ENCODE measurements around the gene MELTF. TPM values are rescaled to one million over a fixed set of nuclear protein-coding genes. Genes with fewer than 3 reads are reported as not detected.
"Not testable (repeated sequence)": the region's sequence is repeated elsewhere in the genome, so short reads cannot be mapped to it uniquely, and the experiment has no call there.

MELTF gene
- total and polyA plus RNA-seq, 7 experiments from 2014 or later: 0.09 to 7.6 (median 1.8) TPM; not detected in 1

GRCh38 chr3:197034778-197035177 lies 5.2 kb upstream of the MELTF start:
- DNase-seq, H3K4me3 Mint-ChIP-seq: not testable (repeated sequence)
- H3K27ac Mint-ChIP-seq: peak overlapping the region in 3 of 9 donors; percentile 6 to 82 (median 57)

GRCh38 chr3:197033764-197034163 lies 4.1 kb upstream of the MELTF start:
- H3K27me3 Mint-ChIP-seq; H3K36me3 ChIP-seq (ENCODE audit: control insufficient read depth in 2 of 3, insufficient read depth in 3 of 3, low read length in 3 of 3); H3K4me1 ChIP-seq (ENCODE audit: control insufficient read depth in 2 of 2, insufficient read depth in 2 of 2, low read length in 2 of 2); POLR2A ChIA-PET; H3K27ac ChIP-seq (ENCODE audit: low read depth, low read length); H3K9me3 ChIP-seq (ENCODE audit: control insufficient read depth in 2 of 3, low read length in 3 of 3); H3K4me3 ChIP-seq (ENCODE audit: low read length); intact Hi-C loops (cut with micrococcal nuclease); DNase-seq; H3K36me3 Mint-ChIP-seq; ATAC-seq; H3K4me3 Mint-ChIP-seq; H3K27me3 ChIP-seq (ENCODE audit: control insufficient read depth in 2 of 2, insufficient read depth in 2 of 2, low read length in 2 of 2); H3K27ac Mint-ChIP-seq; CTCF ChIA-PET: not testable (repeated sequence)
- peaks cover 0 to 14% (median 0%) of the 10 kb centered on the region in 11 donors for H3K9me3 Mint-ChIP-seq
- peaks cover 0 to 16% (median 9%) of the 10 kb centered on the region in 7 donors for H3K4me1 Mint-ChIP-seq

More at GRCh38 chr3:197034778-197035177, 5.2 kb upstream of the MELTF start:
- H3K9me3 Mint-ChIP-seq: peaks cover 0 to 14% (median 0%) of the 10 kb centered on the region in 11 donors
- H3K27me3 Mint-ChIP-seq; H3K9me3 ChIP-seq (ENCODE audit: control insufficient read depth in 2 of 3, low read length in 3 of 3); H3K36me3 Mint-ChIP-seq; H3K27ac ChIP-seq (ENCODE audit: low read depth, low read length); CTCF ChIA-PET; ATAC-seq; H3K36me3 ChIP-seq (ENCODE audit: control insufficient read depth in 2 of 3, insufficient read depth in 3 of 3, low read length in 3 of 3); H3K27me3 ChIP-seq (ENCODE audit: control insufficient read depth in 2 of 2, insufficient read depth in 2 of 2, low read length in 2 of 2); H3K4me1 ChIP-seq (ENCODE audit: control insufficient read depth in 2 of 2, insufficient read depth in 2 of 2, low read length in 2 of 2); H3K4me3 ChIP-seq (ENCODE audit: low read length); intact Hi-C loops (cut with micrococcal nuclease); POLR2A ChIA-PET: not testable (repeated sequence)
- H3K4me1 Mint-ChIP-seq: peaks cover 0 to 12% (median 7%) of the 10 kb centered on the region in 7 donors

- intact Hi-C loops (cut with micrococcal nuclease): no loop called here
- Mint-ChIP-seq H3K27me3 (peaks cover 0 to 5% (median 0%) of the 10 kb centered on the region in 5 donors), H3K4me3 (peak overlapping the region in 5 of 10 donors; percentile 29 to 78 (median 54)), H3K9me3 (peaks cover 0 to 14% (median 0%) of the 10 kb centered on the region in 11 donors), H3K4me1 (peaks cover 3 to 18% (median 6%) of the 10 kb centered on the region in 7 donors), H3K27ac (peak overlapping the region in 1 of 9 donors; percentile 46), H3K36me3 (peaks cover 0 to 2% (median 0%) of the 10 kb centered on the region in 5 donors)
- Histone ChIP-seq H3K4me1 (ENCODE audit: control insufficient read depth in 2 of 2, insufficient read depth in 2 of 2, low read length in 2 of 2) (peaks cover 0 to 4% of the 10 kb centered on the region in 2 donors), H3K4me3 (ENCODE audit: low read length) (no peak overlapping the region), H3K27me3 (ENCODE audit: control insufficient read depth in 2 of 2, insufficient read depth in 2 of 2, low read length in 2 of 2) (peaks cover 0 to 3% of the 10 kb centered on the region in 2 donors), H3K9me3 (ENCODE audit: control insufficient read depth in 2 of 3, low read length in 3 of 3) (no peaks in the 10 kb centered on the region), H3K27ac (ENCODE audit: low read depth, low read length) (no peak overlapping the region), H3K36me3 (ENCODE audit: control insufficient read depth in 2 of 3, insufficient read depth in 3 of 3, low read length in 3 of 3) (no peaks in the 10 kb centered on the region)
- DNase-seq (no peak), ATAC-seq (peak; percentile 66)
- POLR2A ChIA-PET: interaction anchor here (1.2 kb wide), 1 partner anchor 28 kb away, joined by 4 read pairs; no protein-coding TSS in a partner anchor
- CTCF ChIA-PET: interaction anchor here (0.6 to 0.9 kb wide), 2 partner anchors 11 to 25 kb away, joined by 3 read pairs; no protein-coding TSS in a partner anchor
Measured at GRCh38 chr3:197031315-197032285, 2.0 kb upstream of the MELTF start.

- peaks cover 0 to 3% of the 10 kb centered on the region in 2 donors for H3K27me3 ChIP-seq (ENCODE audit: control insufficient read depth in 2 of 2, insufficient read depth in 2 of 2, low read length in 2 of 2)
- Mint-ChIP-seq H3K9me3 (peaks cover 0 to 14% (median 0%) of the 10 kb centered on the region in 11 donors), H3K4me3 (peak overlapping the region in 7 of 10 donors; percentile 12 to 78 (median 55)), H3K27ac (peak overlapping the region in 3 of 9 donors; percentile 42 to 46 (median 45)), H3K4me1 (peaks cover 0 to 19% (median 4%) of the 10 kb centered on the region in 7 donors), H3K36me3 (peaks cover 0 to 2% (median 0%) of the 10 kb centered on the region in 5 donors), H3K27me3 (peaks cover 0 to 5% (median 0%) of the 10 kb centered on the region in 5 donors)
- no peak overlapping the region for H3K27ac ChIP-seq (ENCODE audit: low read depth, low read length)
- H3K4me3 ChIP-seq (ENCODE audit: low read length): no peak overlapping the region
- no peak for DNase-seq
- H3K36me3 ChIP-seq (ENCODE audit: control insufficient read depth in 2 of 3, insufficient read depth in 3 of 3, low read length in 3 of 3): no peaks in the 10 kb centered on the region
- peaks cover 0 to 4% of the 10 kb centered on the region in 2 donors for H3K4me1 ChIP-seq (ENCODE audit: control insufficient read depth in 2 of 2, insufficient read depth in 2 of 2, low read length in 2 of 2)
- POLR2A ChIA-PET: interaction anchor here (1.2 kb wide), 1 partner anchor 27 kb away, joined by 4 read pairs; no protein-coding TSS in a partner anchor
- CTCF ChIA-PET: interaction anchor here (0.7 to 1.9 kb wide), 5 partner anchors 14 to 53 kb away, joined by 3 to 7 read pairs (median 5); no protein-coding TSS in a partner anchor
- no peak for ATAC-seq
- intact Hi-C loops (cut with micrococcal nuclease): no loop called here
- H3K9me3 ChIP-seq (ENCODE audit: control insufficient read depth in 2 of 3, low read length in 3 of 3): no peaks in the 10 kb centered on the region
Measured at GRCh38 chr3:197030379-197031314, 1.0 kb upstream of the MELTF start.

- peaks cover 0 to 3% of the 10 kb centered on the region in 2 donors for H3K27me3 ChIP-seq (ENCODE audit: control insufficient read depth in 2 of 2, insufficient read depth in 2 of 2, low read length in 2 of 2)
- intact Hi-C loops (cut with micrococcal nuclease): loop anchor here (1.0 to 2.0 kb wide), 3 partner anchors 26 to 50 kb away; no protein-coding TSS in a partner anchor
Measured at GRCh38 chr3:197028728-197029510, 698 bp downstream of the MELTF start.

More at GRCh38 chr3:197028728-197029510, 698 bp downstream of the MELTF start:
- Mint-ChIP-seq H3K27me3 (no peaks in the 10 kb centered on the region), H3K4me3 (peak overlapping the region; percentile 64 to 83 (median 78)), H3K4me1 (peaks cover 0 to 16% (median 0%) of the 10 kb centered on the region in 7 donors), H3K27ac (peak overlapping the region in 1 of 9 donors; percentile 76), H3K9me3 (peaks cover 0 to 6% (median 0%) of the 10 kb centered on the region in 11 donors), H3K36me3 (no peaks in the 10 kb centered on the region)
- Histone ChIP-seq H3K4me3 (ENCODE audit: low read length) (peak overlapping the region; percentile 51), H3K27ac (ENCODE audit: low read depth, low read length) (peak overlapping the region; percentile 24), H3K36me3 (ENCODE audit: control insufficient read depth in 2 of 3, insufficient read depth in 3 of 3, low read length in 3 of 3) (no peaks in the 10 kb centered on the region), H3K4me1 (ENCODE audit: control insufficient read depth in 2 of 2, insufficient read depth in 2 of 2, low read length in 2 of 2) (peaks cover 0 to 4% of the 10 kb centered on the region in 2 donors), H3K9me3 (ENCODE audit: control insufficient read depth in 2 of 3, low read length in 3 of 3) (no peaks in the 10 kb centered on the region)
- ATAC-seq: peak; percentile 3
- POLR2A ChIA-PET: no interaction called here
- CTCF ChIA-PET: interaction anchor here (0.6 to 1.9 kb wide), 4 partner anchors 16 to 1198 kb away, joined by 3 to 7 read pairs (median 6); no protein-coding TSS in a partner anchor
- peak in 2 of 9 donors; percentile 14 to 28 for DNase-seq
